K562 (cell line): ENCODE measurements around the gene TNF. TPM values are rescaled to one million over a fixed set of nuclear protein-coding genes. Genes with fewer than 3 reads are reported as not detected.

Source experiments
- CHD4 ChIP-seq: fragments of 200-600 bp; sonication (generic); IDR thresholded peaks from 3 replicates; pipeline ENCODE4 v1.6.1; 2012; ENCODE audit warnings: low read depth, mild to moderate bottlenecking, mixed read lengths, low read length, inconsistent platforms; ENCODE audit not compliant: insufficient read depth, insufficient replicate concordance, poor library complexity, severe bottlenecking
- FOSL1 ChIP-seq: fragments of 200-800 bp; sonication (Bioruptor generic); conservative IDR thresholded peaks from 2 replicates; pipeline ENCODE4 v1.6.1; 2016; ENCODE audit warnings: missing genetic modification characterization, missing compliant biosample characterization
- FOXO4 ChIP-seq: fragments of 450-650 bp; formaldehyde crosslinking; IDR thresholded peaks from 2 replicates; pipeline ENCODE4 v1.4.0; 2020; ENCODE audit warnings: mild to moderate bottlenecking, moderate library complexity
- HDAC3 ChIP-seq: fragments of 450-650 bp; IDR thresholded peaks from 2 replicates; pipeline ENCODE4 v1.6.1; 2018; ENCODE audit warnings: borderline replicate concordance, mild to moderate bottlenecking, moderate library complexity; ENCODE audit not compliant: partially characterized antibody
- HES1 ChIP-seq: fragments of 450-650 bp; IDR thresholded peaks from 2 replicates; pipeline ENCODE4 v1.6.1; 2016; ENCODE audit warnings: low read depth, mild to moderate bottlenecking, moderate library complexity
- HMGXB4 ChIP-seq: sonication (generic); formaldehyde crosslinking; IDR thresholded peaks from 2 replicates; pipeline ENCODE4 v1.8.1; 2023; ENCODE audit warnings: mild to moderate bottlenecking, missing genetic modification reagents
- KAT8 ChIP-seq: fragments of 450-650 bp; IDR thresholded peaks from 2 replicates; pipeline ENCODE4 v1.6.1; 2016; ENCODE audit warnings: low read depth, mild to moderate bottlenecking
- KLF1 ChIP-seq: fragments of 450-650 bp; IDR thresholded peaks from 2 replicates; pipeline ENCODE4 v1.6.1; 2016; ENCODE audit warnings: missing genetic modification characterization, missing compliant biosample characterization
- MAFF ChIP-seq: IDR thresholded peaks from 2 replicates; pipeline ENCODE4 v1.6.1; 2012; ENCODE audit warnings: low read length, improper control_type of control experiment
- MAFK ChIP-seq: IDR thresholded peaks from 2 replicates; pipeline ENCODE4 v1.6.1; 2011; ENCODE audit warnings: low read length, improper control_type of control experiment
- PYGO2 ChIP-seq: fragments of 450-650 bp; IDR thresholded peaks from 2 replicates; pipeline ENCODE4 v1.6.1; 2016; ENCODE audit warnings: mild to moderate bottlenecking, missing genetic modification characterization, moderate library complexity, missing compliant biosample characterization
- RHOXF2B ChIP-seq: fragments of 250-450 bp; sonication (Bioruptor Pico); conservative IDR thresholded peaks from 2 replicates; pipeline ENCODE4 v1.5.1; 2021
- SNRNP70 ChIP-seq: fragments of 200-400 bp; formaldehyde crosslinking; optimal IDR thresholded peaks from 2 replicates; pipeline ENCODE3; 2017; ENCODE audit warnings: low read depth, low read length
- SPI1 ChIP-seq: IDR thresholded peaks from 2 replicates; pipeline ENCODE4 v1.6.1; 2011; ENCODE audit warnings: low read depth, low read length, control low read depth, borderline replicate concordance
- TCFL5 ChIP-seq: fragments of 250-450 bp; sonication (Bioruptor Pico); conservative IDR thresholded peaks from 2 replicates; pipeline ENCODE4 v1.6.1; 2021; ENCODE audit warnings: mild to moderate bottlenecking, moderate library complexity, matching md5 sums
- TEAD1 ChIP-seq, 2 experiments: fragments of 450-650 bp in 1 of 2; sonication (generic) in 1 of 2; formaldehyde crosslinking; IDR thresholded peaks; 2 replicates each; pipeline versions ENCODE4 v1.4.0 to v1.8.0; 2020 to 2022; ENCODE audit warnings: mild to moderate bottlenecking in 2 of 2, missing genetic modification reagents in 1 of 2
- WHSC1 ChIP-seq: IDR thresholded peaks from one replicate; pipeline ENCODE4 v1.6.1; 2012; ENCODE audit warnings: low read length, control low read depth, inconsistent platforms
- ZBED1 ChIP-seq: IDR thresholded peaks from 2 replicates; pipeline ENCODE4 v1.6.1; 2014
- ZNF212 ChIP-seq: fragments of 450-650 bp; formaldehyde crosslinking; IDR thresholded peaks from 2 replicates; pipeline ENCODE4 v1.4.0; 2020; ENCODE audit warnings: mild to moderate bottlenecking
- ZNF584 ChIP-seq: fragments of 200-800 bp; sonication (Bioruptor generic); IDR thresholded peaks from 2 replicates; pipeline ENCODE4 v1.6.1; 2016; ENCODE audit warnings: low read depth, mild to moderate bottlenecking, missing genetic modification characterization, missing compliant biosample characterization
- polyA plus RNA-seq, 8 experiments: library from polyadenylated mRNA; depleted of rRNA in 4 of 8; stranded (reverse) in 5 of 8; unstranded in 3 of 8; fragments of >200 nt; fragmentation: Nextera tagmentation in 2 of 8; fragmentation: Illumina TruSeq in 1 of 8; extraction: Ambion mirVana in 2 of 8; extraction: Trizol in 1 of 8; gene quantifications; 2 replicates each; pipeline versions ENCODE4 v1.2.1 to v1.2.3, GENCODE V29; 2011 to 2014; ENCODE audit warnings: inconsistent platforms in 1 of 8, missing spikeins in 1 of 8
- total RNA-seq, 7 experiments: library from RNA; depleted of rRNA in 6 of 7; stranded (reverse); fragments of >200 nt in 6 of 7; fragmentation: Illumina TruSeq in 2 of 7; extraction: Trizol in 2 of 7; gene quantifications; 2 replicates each; pipeline versions ENCODE4 v1.2.1 to v1.2.3, GENCODE V29; 2011 to 2021; ENCODE audit warnings: low replicate concordance in 1 of 7
- TF ChIP-seq, protein P1 (sequence below): sonication (generic); IDR thresholded peaks from 2 replicates; pipeline ENCODE4 v1.6.1; 2016

Gene TNF
- total and polyA plus RNA-seq, 9 of the 15 experiments (the other 6 are each of a cell fraction or from before 2014, with no cell fraction given): 0.08 to 0.40 TPM; not detected in 7

DNA sequence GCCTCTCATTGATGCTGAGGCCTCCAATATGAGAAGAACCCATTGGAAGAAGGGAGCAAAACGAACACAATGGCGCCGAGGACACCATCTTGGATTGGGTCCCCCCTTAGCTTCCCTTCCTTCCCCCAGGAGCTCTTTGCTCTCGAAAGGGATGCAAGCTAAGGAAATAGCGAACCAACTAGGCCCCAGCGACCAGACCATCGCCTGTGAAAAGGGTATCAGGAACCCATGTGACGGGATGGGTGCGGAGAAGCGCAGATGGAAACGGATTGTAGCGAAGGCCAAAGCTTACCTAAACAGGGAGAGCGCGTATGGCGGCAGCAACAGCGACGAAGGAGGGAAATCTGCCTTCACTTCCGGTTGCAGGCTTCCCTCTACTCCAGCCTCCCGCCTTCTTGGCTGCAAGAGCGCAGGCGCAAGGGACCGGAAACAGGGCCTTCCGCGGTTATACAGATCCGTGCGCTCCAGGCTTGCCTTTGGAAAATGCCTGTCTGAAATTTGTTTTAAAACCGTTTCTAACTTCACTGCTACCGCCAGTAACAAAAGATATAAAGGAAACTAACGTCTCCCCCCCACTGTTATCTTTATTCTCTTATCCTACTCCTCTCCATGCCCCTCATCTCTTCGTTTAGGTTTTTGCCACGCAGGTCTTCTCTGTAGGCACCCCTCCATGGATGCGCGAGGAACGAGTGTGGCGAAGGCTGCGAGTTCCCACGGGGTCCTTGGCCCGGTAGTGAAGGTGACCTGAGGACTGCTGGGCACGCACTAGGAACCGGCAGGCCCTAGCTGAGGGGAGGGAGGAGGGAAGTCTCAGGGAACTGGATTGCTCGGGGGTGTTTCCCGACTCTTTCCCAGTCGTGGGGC is 33.5 kb upstream of the TNF start, which contains the start of gene DDX39B (continued):
- TF ChIP-seq FOXO4 (CRISPR knock-in tag) (no peak), MAFK (0 out of 2 replicates have a peak, but pooled peaks have one; percentile 11), FOSL1 (no peak), PYGO2 (no peak), RHOXF2B (CRISPR knock-in tag) (no peak), ZNF584 (peak; percentile 83; the same call in 1 of the 2 replicates), HMGXB4 (CRISPR knock-in tag) (peak; percentile 64; the same call in 1 of the 2 replicates), MAFF (no peak), HES1 (no peak; the same call in 1 of the 2 replicates), CHD4 (no peak), HDAC3 (peak; percentile 56), KAT8 (peak; percentile 30), SNRNP70 (no peak), TEAD1 (CRISPR knock-in tag; IDR thresholded peaks at IDR 0.05) (peak; percentile 65 to 91), KLF1 (tag) (peak; percentile 88), SPI1 (peak; percentile 65; the same call in 1 of the 2 replicates), ZNF212 (CRISPR knock-in tag) (peak; percentile 86), ZBED1 (0 out of 2 replicates have a peak, but pooled peaks have one; percentile 30), TCFL5 (CRISPR knock-in tag) (no peak; the same call in 1 of the 2 replicates), WHSC1 (no peak)
- TF ChIP-seq, protein P1, sequence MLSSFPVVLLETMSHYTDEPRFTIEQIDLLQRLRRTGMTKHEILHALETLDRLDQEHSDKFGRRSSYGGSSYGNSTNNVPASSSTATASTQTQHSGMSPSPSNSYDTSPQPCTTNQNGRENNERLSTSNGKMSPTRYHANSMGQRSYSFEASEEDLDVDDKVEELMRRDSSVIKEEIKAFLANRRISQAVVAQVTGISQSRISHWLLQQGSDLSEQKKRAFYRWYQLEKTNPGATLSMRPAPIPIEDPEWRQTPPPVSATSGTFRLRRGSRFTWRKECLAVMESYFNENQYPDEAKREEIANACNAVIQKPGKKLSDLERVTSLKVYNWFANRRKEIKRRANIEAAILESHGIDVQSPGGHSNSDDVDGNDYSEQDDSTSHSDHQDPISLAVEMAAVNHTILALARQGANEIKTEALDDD: peak; percentile 27; the same call in 1 of the 2 replicates
